Measurements from ENCODE around the gene STXBP1. TPM values are rescaled to one million over a fixed set of nuclear protein-coding genes. Genes with fewer than 3 reads are reported as not detected.

Gene STXBP1
- total and polyA plus RNA-seq, 2 of the 4 experiments (the other 2 are of a cell fraction): 15.8 to 22.6 TPM

DNA sequence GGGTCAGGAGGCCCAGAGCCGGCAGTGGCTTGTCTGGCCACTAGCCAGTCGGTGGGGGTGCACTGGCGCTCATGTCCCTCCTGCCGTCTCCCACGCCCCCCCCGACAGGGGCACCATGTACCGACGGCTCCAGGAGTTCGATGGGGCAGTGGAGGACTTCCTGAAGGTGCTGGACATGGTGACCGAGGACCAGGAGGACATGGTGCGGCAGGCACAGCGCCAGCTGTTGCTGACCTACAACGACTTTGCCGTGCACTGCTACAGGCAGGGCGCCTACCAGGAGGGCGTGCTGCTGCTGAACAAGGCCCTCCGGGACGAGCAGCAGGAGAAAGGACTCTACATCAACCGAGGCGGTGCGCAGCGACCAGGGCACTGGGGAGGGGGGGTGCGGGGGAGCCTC, 111.9 kb downstream of the STXBP1 start:
- H3K23ac ChIP-seq (ENCODE audit: low read depth, low read length): no peak overlapping the region
- intact Hi-C loops (cut with micrococcal nuclease): no loop called here
- H3K4me3 ChIP-seq (ENCODE audit: insufficient read depth, low read depth, low read length): no peak overlapping the region
- H3K9ac ChIP-seq (ENCODE audit: low read depth, low read length): no peak overlapping the region
- no peak overlapping the region for H3K56ac ChIP-seq (ENCODE audit: extremely low read depth, insufficient read depth, low read length)
- no peaks in the 10 kb centered on the region for H3K36me3 ChIP-seq (ENCODE audit: control insufficient read depth, insufficient read depth, low read length)
- in situ Hi-C loops (cut with MboI; ENCODE audit: low sequenced_read_pairs): no loop called here
- H3K14ac ChIP-seq (replicated peaks; ENCODE audit: low read depth, low read length): no peak overlapping the region
- WGBS, 2 experiments (ENCODE audit: extremely low coverage in 2 of 2, insufficient read length in 1 of 2): 58% methylated on average over 6 of the region's 23 CpGs; no CpG with 5 or more reads in 1 of the 2 experiments
- TF ChIP-seq FOS (IDR thresholded peaks at IDR 0.05; ENCODE audit: low read depth, low read length) (no peak), BHLHE40 (IDR thresholded peaks at IDR 0.05; ENCODE audit: low read depth, low read length) (no peak), MXI1 (IDR thresholded peaks at IDR 0.05; ENCODE audit: borderline replicate concordance, low read depth, low read length) (no peak)
- POLR2A ChIA-PET (ENCODE audit: unreplicated experiment): no interaction called here
- H2AK5ac ChIP-seq (ENCODE audit: low read depth, low read length): no peak overlapping the region
- H3K4me1 ChIP-seq (ENCODE audit: control insufficient read depth, insufficient read depth, low read length): 0 out of 2 replicates have a peak, but pooled peaks cover 1% of the 10 kb centered on the region
- H4K91ac ChIP-seq (ENCODE audit: insufficient read depth, low read depth, low read length): no peak overlapping the region
- no peak overlapping the region for H3K4ac ChIP-seq (ENCODE audit: low read depth, low read length)
- H3K4me2 ChIP-seq (ENCODE audit: low read depth, low read length): no peak overlapping the region
- no peak overlapping the region for H3K27ac ChIP-seq (ENCODE audit: insufficient read depth, low read length)
- peaks cover 4% of the 10 kb centered on the region; the same call in 1 of the 2 replicates for H3K27me3 ChIP-seq (ENCODE audit: control insufficient read depth, insufficient read depth, low read length)
- H3K18ac ChIP-seq (ENCODE audit: low read depth, low read length): no peak overlapping the region
- no peak for DNase-seq
- no peak overlapping the region for H2BK120ac ChIP-seq (ENCODE audit: low read depth, low read length)
- H2AFZ ChIP-seq (replicated peaks; ENCODE audit: low read length, poor library complexity): peak overlapping the region; percentile 34
- no peak overlapping the region for H2BK5ac ChIP-seq (ENCODE audit: low read depth, low read length, poor library complexity, severe bottlenecking)
- no peaks in the 10 kb centered on the region for H3K9me3 ChIP-seq (ENCODE audit: control insufficient read depth, insufficient read depth, low read length)
- H3K9me1 ChIP-seq (ENCODE audit: insufficient read depth, low read length): no peaks in the 10 kb centered on the region; the same call in 1 of the 2 replicates
- no peak overlapping the region for H2AK9ac ChIP-seq (replicated peaks; ENCODE audit: low read depth, low read length, poor library complexity)
- no peak overlapping the region for H2BK15ac ChIP-seq (ENCODE audit: low read depth, low read length)
- dilution Hi-C loops (cut with HindIII; ENCODE audit: low sequenced_read_pairs, unreplicated experiment): no loop called here
- CTCF ChIA-PET: interaction anchor here (2.6 kb wide), 1 partner anchor 11 kb away, joined by 8 read pairs; the partner anchor contains the start of gene TOR2A
- H4K20me1 ChIP-seq (ENCODE audit: insufficient read depth, low read length): no peaks in the 10 kb centered on the region
- H3K79me1 ChIP-seq (ENCODE audit: low read depth in 1 of 2, low read length in 2 of 2): no peaks in the 10 kb centered on the region
- no peak overlapping the region for H4K5ac ChIP-seq (ENCODE audit: low read depth, low read length)
- ATAC-seq (ENCODE audit: low read depth): no peak
- H2BK20ac ChIP-seq (ENCODE audit: low read depth, low read length): no peak overlapping the region
- no TSS peak for BruUV-seq (replicated peaks)
- no peak overlapping the region for H4K8ac ChIP-seq (ENCODE audit: low read depth in 2 of 2, low read length in 2 of 2)
